Colonic mucosa (tissue), 4 donors: ENCODE results near the gene DCXR. TPM values are rescaled to one million over a fixed set of nuclear protein-coding genes. Genes with fewer than 3 reads are reported as not detected.

ENCODE experiments used
- DNase-seq: peaks from one replicate; pipeline ENCODE4 v3.0.0-alpha.2; 2020
- H3K27ac ChIP-seq: fragments of 200-600 bp; one replicate; pipeline ENCODE4 v1.8.0; 2021
- H3K27me3 ChIP-seq: fragments of 200-600 bp; one replicate; pipeline ENCODE4 v1.8.0; 2021
- H3K36me3 ChIP-seq: fragments of 200-600 bp; one replicate; pipeline ENCODE4 v1.8.0; 2021
- H3K4me1 ChIP-seq: fragments of 200-600 bp; one replicate; pipeline ENCODE4 v1.8.0; 2021; ENCODE audit warnings: mild to moderate bottlenecking
- H3K4me3 ChIP-seq: fragments of 200-600 bp; one replicate; pipeline ENCODE4 v1.8.0; 2021
- H3K9ac ChIP-seq, 2 donors: one replicate each; pipeline ENCODE4 v1.7.0; 2013; ENCODE audit warnings: control low read depth in 2 of 2, low read depth in 2 of 2, low read length in 2 of 2
- H3K9me3 ChIP-seq: fragments of 200-600 bp; one replicate; pipeline ENCODE4 v1.8.0; 2021
- intact Hi-C: fragments of 100-400 bp; cut with DNase I; formaldehyde crosslinking; loops from one replicate; pipeline ENCODE4 v1.14.1; 2022
- total RNA-seq, 2 donors: library from RNA; stranded (reverse); fragmentation: NEBNext Ultra II Directional in 1 of 2; extraction: Animal tissue kit (Norgen Biotek cat#: 25700) in 1 of 2; gene quantifications; one replicate each; pipeline ENCODE4 v1.2.1, GENCODE V29; 2021
- TF ChIP-seq, protein P1 (sequence below): fragments of 200-600 bp; IDR thresholded peaks from one replicate; pipeline ENCODE4 v1.8.0; 2022; ENCODE audit warnings: antibody characterized with exemption, mild to moderate bottlenecking
- donor health status: healthy.
- donor health status: DM: no; HTN: no; CAD: no.
- donor health status: DM: no; HTN: no; CAD: no.

DCXR gene
- total RNA-seq, 2 donors from 2014 or later: 115 to 183 TPM

DNA sequence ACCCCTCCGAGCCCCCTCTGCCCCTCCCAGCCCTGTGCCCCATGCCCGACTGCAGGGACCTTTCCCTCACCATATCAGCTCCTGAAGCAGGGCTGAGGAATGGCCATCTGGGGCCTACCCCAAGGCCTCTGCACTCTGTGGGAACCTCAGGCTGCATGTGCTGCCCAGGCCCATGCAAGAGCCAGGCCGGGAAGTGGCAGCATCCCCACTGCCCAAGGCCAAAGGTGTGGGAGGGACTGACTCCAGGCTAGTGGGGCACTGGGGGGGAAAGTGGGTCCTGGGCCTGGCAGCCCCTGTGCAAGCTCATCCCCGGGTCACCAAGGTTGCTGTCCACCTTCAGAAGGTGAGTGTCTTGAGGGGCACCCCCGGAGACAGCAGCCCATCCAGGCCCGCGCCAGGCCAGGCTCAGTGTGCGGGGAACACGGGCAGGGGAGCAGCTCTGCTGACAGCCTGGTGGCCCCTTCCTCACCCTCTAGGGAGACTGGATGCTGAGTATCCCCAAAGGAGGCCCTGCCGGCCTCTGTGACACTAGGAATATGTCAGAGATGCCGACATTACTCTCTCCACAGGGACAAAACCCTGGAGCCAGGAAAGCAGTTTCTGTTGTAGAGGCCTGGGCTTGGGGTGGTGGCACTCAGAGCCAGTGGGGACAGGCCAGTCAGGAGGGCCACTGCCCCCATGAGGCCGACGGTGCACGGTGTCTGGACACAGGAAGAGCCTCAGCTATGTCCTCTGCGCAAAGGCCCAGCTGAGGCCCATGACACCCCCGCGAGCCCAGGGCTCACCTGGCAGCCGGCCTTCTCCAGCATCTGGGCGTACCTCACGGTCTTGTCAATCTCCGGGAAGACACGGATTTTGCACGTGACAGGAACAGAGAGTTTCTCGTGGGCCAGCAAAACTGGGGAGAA is 24.8 kb upstream of the DCXR start:
- H3K9ac ChIP-seq: no peak overlapping the region
- no peak overlapping the region for H3K4me3 ChIP-seq
- no peaks in the 10 kb centered on the region for H3K9me3 ChIP-seq
- peaks cover 8% of the 10 kb centered on the region for H3K4me1 ChIP-seq
- intact Hi-C loops: no loop called here
- H3K27me3 ChIP-seq: no peaks in the 10 kb centered on the region
- TF ChIP-seq, protein P1, sequence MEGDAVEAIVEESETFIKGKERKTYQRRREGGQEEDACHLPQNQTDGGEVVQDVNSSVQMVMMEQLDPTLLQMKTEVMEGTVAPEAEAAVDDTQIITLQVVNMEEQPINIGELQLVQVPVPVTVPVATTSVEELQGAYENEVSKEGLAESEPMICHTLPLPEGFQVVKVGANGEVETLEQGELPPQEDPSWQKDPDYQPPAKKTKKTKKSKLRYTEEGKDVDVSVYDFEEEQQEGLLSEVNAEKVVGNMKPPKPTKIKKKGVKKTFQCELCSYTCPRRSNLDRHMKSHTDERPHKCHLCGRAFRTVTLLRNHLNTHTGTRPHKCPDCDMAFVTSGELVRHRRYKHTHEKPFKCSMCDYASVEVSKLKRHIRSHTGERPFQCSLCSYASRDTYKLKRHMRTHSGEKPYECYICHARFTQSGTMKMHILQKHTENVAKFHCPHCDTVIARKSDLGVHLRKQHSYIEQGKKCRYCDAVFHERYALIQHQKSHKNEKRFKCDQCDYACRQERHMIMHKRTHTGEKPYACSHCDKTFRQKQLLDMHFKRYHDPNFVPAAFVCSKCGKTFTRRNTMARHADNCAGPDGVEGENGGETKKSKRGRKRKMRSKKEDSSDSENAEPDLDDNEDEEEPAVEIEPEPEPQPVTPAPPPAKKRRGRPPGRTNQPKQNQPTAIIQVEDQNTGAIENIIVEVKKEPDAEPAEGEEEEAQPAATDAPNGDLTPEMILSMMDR: no peak
- peaks cover 19% of the 10 kb centered on the region for H3K36me3 ChIP-seq
- H3K27ac ChIP-seq: no peak overlapping the region
- no peak for DNase-seq

- no peak for DNase-seq
- no peaks in the 10 kb centered on the region for H3K27me3 ChIP-seq
- H3K4me3 ChIP-seq: no peak overlapping the region
- H3K9me3 ChIP-seq: no peaks in the 10 kb centered on the region
- peaks cover 8% of the 10 kb centered on the region for H3K4me1 ChIP-seq
- H3K9ac ChIP-seq: no peak overlapping the region
- no peak overlapping the region for H3K27ac ChIP-seq
- TF ChIP-seq, protein P1: no peak
- peaks cover 19% of the 10 kb centered on the region for H3K36me3 ChIP-seq
- intact Hi-C loops: no loop called here
These were observed 23.8 kb upstream of the DCXR start for GRCh38 chr17:82061047-82061925.

GRCh38 chr17:82060614-82061013 is 23.1 kb upstream of the DCXR start:
- no peak for DNase-seq
- no peak overlapping the region for H3K27ac ChIP-seq
- peaks cover 8% of the 10 kb centered on the region for H3K4me1 ChIP-seq
- H3K36me3 ChIP-seq: peaks cover 19% of the 10 kb centered on the region
- intact Hi-C loops: no loop called here
- H3K9me3 ChIP-seq: no peaks in the 10 kb centered on the region
- H3K4me3 ChIP-seq: no peak overlapping the region
- TF ChIP-seq, protein P1: no peak
- no peak overlapping the region for H3K9ac ChIP-seq
- H3K27me3 ChIP-seq: no peaks in the 10 kb centered on the region

GRCh38 chr17:82060001-82060380 is 22.5 kb upstream of the DCXR start:
- no peak overlapping the region for H3K4me3 ChIP-seq
- H3K9me3 ChIP-seq: no peaks in the 10 kb centered on the region
- H3K27me3 ChIP-seq: no peaks in the 10 kb centered on the region
- no peak for DNase-seq
- no peak overlapping the region for H3K27ac ChIP-seq
- TF ChIP-seq, protein P1: no peak
- peaks cover 19% of the 10 kb centered on the region for H3K36me3 ChIP-seq
- H3K9ac ChIP-seq: no peak overlapping the region
- intact Hi-C loops: no loop called here
- peaks cover 8% of the 10 kb centered on the region for H3K4me1 ChIP-seq

DNA sequence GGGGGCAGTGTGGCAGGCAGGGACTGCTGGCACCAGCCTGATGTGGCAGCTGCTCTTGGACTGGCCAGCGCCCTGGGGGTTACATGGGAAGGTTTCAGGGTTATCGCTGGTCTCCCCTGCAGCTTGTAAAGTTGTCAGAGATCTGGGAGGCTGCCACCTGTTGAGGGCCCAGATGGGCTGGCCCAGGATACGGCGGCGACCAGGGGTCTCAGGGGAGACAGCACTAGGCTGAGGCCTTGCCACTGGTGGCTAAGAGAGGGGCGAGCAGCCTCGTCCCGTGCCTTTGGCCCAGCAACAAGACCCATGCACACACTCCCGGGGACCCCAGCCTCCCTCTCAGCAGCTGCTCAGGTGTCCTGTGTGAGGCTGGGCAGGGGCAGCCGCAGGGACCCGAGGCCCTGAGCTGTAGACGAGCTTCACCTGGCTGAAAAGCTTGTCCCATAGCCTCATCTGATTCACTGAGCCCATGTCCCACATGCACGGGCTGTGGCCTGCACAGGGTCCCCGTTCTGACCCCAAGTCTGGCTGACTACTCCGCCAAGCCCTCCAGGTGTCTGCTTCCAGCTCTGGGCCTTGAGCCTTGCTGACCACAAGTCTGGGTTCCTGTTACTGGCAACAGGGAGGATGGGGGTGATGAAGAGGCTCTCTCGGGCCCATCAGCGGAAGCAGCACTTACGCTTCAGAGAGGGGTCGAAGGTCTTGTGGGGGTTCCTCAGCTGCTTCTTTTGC is 21.9 kb upstream of the DCXR start:
- intact Hi-C loops: no loop called here
- H3K4me1 ChIP-seq: peaks cover 4% of the 10 kb centered on the region
- DNase-seq: no peak
- H3K4me3 ChIP-seq: no peak overlapping the region
- H3K36me3 ChIP-seq: peaks cover 19% of the 10 kb centered on the region
- TF ChIP-seq, protein P1: no peak
- H3K9me3 ChIP-seq: no peaks in the 10 kb centered on the region
- no peaks in the 10 kb centered on the region for H3K27me3 ChIP-seq
- H3K27ac ChIP-seq: no peak overlapping the region
- no peak overlapping the region for H3K9ac ChIP-seq
